H9 (cell line): ENCODE data around the gene MMAA. TPM values are rescaled to one million over a fixed set of nuclear protein-coding genes. Genes with fewer than 3 reads are reported as not detected.

ENCODE experiments used
- DNase-seq: peaks from one replicate; pipeline ENCODE4 v3.0.0-alpha.2; 2017
- H2AFZ ChIP-seq: one replicate; pipeline ENCODE4 v1.6.1; 2013; ENCODE audit warnings: mild to moderate bottlenecking, low read length, control low read depth, moderate library complexity
- H2AK5ac ChIP-seq: 2 replicates; pipeline ENCODE4 v1.6.1; 2013; ENCODE audit warnings: low read length, control low read depth, mixed read lengths; ENCODE audit not compliant: insufficient read length
- H2BK120ac ChIP-seq: one replicate; pipeline ENCODE4 v1.6.1; 2013; ENCODE audit warnings: low read depth, mild to moderate bottlenecking, low read length, control low read depth, inconsistent platforms; ENCODE audit not compliant: poor library complexity, severe bottlenecking
- H2BK12ac ChIP-seq: 2 replicates; pipeline ENCODE4 v1.6.1; 2013; ENCODE audit warnings: low read length, control low read depth, mixed read lengths, low read depth; ENCODE audit not compliant: insufficient read length
- H2BK15ac ChIP-seq: 2 replicates; pipeline ENCODE4 v1.6.1; 2013; ENCODE audit warnings: low read depth, low read length, control low read depth
- H2BK20ac ChIP-seq: one replicate; pipeline ENCODE4 v1.6.1; 2013; ENCODE audit warnings: low read depth, mild to moderate bottlenecking, low read length, control low read depth, inconsistent platforms; ENCODE audit not compliant: poor library complexity, severe bottlenecking
- H2BK5ac ChIP-seq: 2 replicates; pipeline ENCODE4 v1.6.1; 2013; ENCODE audit warnings: low read length, control low read depth, mixed read lengths; ENCODE audit not compliant: insufficient read length
- H3K14ac ChIP-seq: 2 replicates; pipeline ENCODE4 v1.6.1; 2013; ENCODE audit warnings: low read length, control low read depth; ENCODE audit not compliant: insufficient read depth
- H3K18ac ChIP-seq: 2 replicates; pipeline ENCODE4 v1.6.1; 2013; ENCODE audit warnings: low read depth, mild to moderate bottlenecking, mixed read lengths, low read length, control low read depth; ENCODE audit not compliant: insufficient read length
- H3K23ac ChIP-seq: 2 replicates; pipeline ENCODE4 v1.6.1; 2013; ENCODE audit warnings: low read length, control low read depth, mixed read lengths, low read depth; ENCODE audit not compliant: insufficient read length
- H3K23me2 ChIP-seq: 2 replicates; pipeline ENCODE4 v1.6.1; 2013; ENCODE audit warnings: low read depth, mild to moderate bottlenecking, mixed read lengths, low read length, control low read depth; ENCODE audit not compliant: insufficient read length, poor library complexity, severe bottlenecking
- H3K27ac ChIP-seq: 2 replicates; pipeline ENCODE4 v1.5.1; 2013; ENCODE audit warnings: low read length, control low read depth, mixed read lengths, low read depth; ENCODE audit not compliant: insufficient read length
- H3K27me3 ChIP-seq: 2 replicates; pipeline ENCODE4 v1.6.1; 2013; ENCODE audit warnings: low read length, control low read depth, inconsistent platforms; ENCODE audit not compliant: insufficient read depth
- H3K4ac ChIP-seq: 2 replicates; pipeline ENCODE4 v1.6.1; 2013; ENCODE audit warnings: low read depth, mild to moderate bottlenecking, control low read depth, inconsistent platforms, low read length, moderate library complexity
- H3K4me1 ChIP-seq: 2 replicates; pipeline ENCODE4 v1.6.1; 2013; ENCODE audit warnings: low read length, control low read depth, inconsistent platforms; ENCODE audit not compliant: insufficient read depth
- H3K4me2 ChIP-seq: 2 replicates; pipeline ENCODE4 v1.6.1; 2013; ENCODE audit warnings: low read length, control low read depth, mixed read lengths; ENCODE audit not compliant: insufficient read length, insufficient read depth
- H3K56ac ChIP-seq: 2 replicates; pipeline ENCODE4 v1.6.1; 2013; ENCODE audit warnings: low read depth, mild to moderate bottlenecking, mixed read lengths, low read length, control low read depth; ENCODE audit not compliant: insufficient read length
- H3K79me1 ChIP-seq: 2 replicates; pipeline ENCODE4 v1.6.1; 2013; ENCODE audit warnings: low read depth, mild to moderate bottlenecking, moderate library complexity, low read length, control low read depth, inconsistent platforms; ENCODE audit not compliant: insufficient read depth, poor library complexity, severe bottlenecking
- H3K79me2 ChIP-seq: 2 replicates; pipeline ENCODE4 v1.6.1; 2013; ENCODE audit warnings: low read length, control low read depth, inconsistent platforms; ENCODE audit not compliant: insufficient read depth
- H3K9ac ChIP-seq: 2 replicates; pipeline ENCODE4 v1.6.1; 2013; ENCODE audit warnings: low read length, control low read depth, mixed read lengths; ENCODE audit not compliant: insufficient read length; ENCODE audit errors: extremely low read depth
- H3K9me3 ChIP-seq: one replicate; pipeline ENCODE4 v1.6.1; 2013; ENCODE audit warnings: low read depth, low read length, inconsistent platforms; ENCODE audit not compliant: control insufficient read depth
- H3T11ph ChIP-seq: one replicate; pipeline ENCODE4 v1.6.1; 2013; ENCODE audit warnings: mild to moderate bottlenecking, low read length, control low read depth, inconsistent platforms
- H4K20me1 ChIP-seq: one replicate; pipeline ENCODE4 v1.6.1; 2013; ENCODE audit not compliant: control insufficient read depth, insufficient read length, insufficient read depth
- H4K5ac ChIP-seq: 2 replicates; pipeline ENCODE4 v1.6.1; 2013; ENCODE audit warnings: low read depth, mild to moderate bottlenecking, mixed read lengths, low read length, control low read depth; ENCODE audit not compliant: insufficient read length
- H4K8ac ChIP-seq: replicated peaks from 2 replicates; pipeline ENCODE4 v1.6.1; 2013; ENCODE audit warnings: low read length, control low read depth, mixed read lengths, low read depth; ENCODE audit not compliant: insufficient read length
- H4K91ac ChIP-seq: 2 replicates; pipeline ENCODE4 v1.6.1; 2013; ENCODE audit warnings: low read depth, mild to moderate bottlenecking, moderate library complexity, mixed read lengths, low read length, control low read depth; ENCODE audit not compliant: insufficient read length
- H3K27ac Mint-ChIP-seq, 3 experiments: 2 replicates in 2 of 3; 3 replicates in 1 of 3; pipeline ENCODE4 v1.8.0; 2020 to 2021; ENCODE audit warnings: mixed read lengths in 3 of 3, mild to moderate bottlenecking in 1 of 3, moderate library complexity in 1 of 3
- H3K27me3 Mint-ChIP-seq: 2 replicates; pipeline ENCODE4 v1.8.0; 2021; ENCODE audit warnings: low read depth, mild to moderate bottlenecking, moderate library complexity, mixed read lengths
- H3K36me3 Mint-ChIP-seq, 3 experiments: 2 replicates in 2 of 3; 3 replicates in 1 of 3; pipeline ENCODE4 v1.8.0; 2020 to 2021; ENCODE audit warnings: low read depth in 3 of 3, mixed read lengths in 3 of 3; ENCODE audit not compliant: insufficient read depth in 1 of 3
- H3K4me1 Mint-ChIP-seq, 2 experiments: 2 replicates each; pipeline ENCODE4 v1.8.0; 2020; ENCODE audit warnings: mixed read lengths in 2 of 2
- H3K4me3 Mint-ChIP-seq, 2 experiments: 2 replicates in 1 of 2; 3 replicates in 1 of 2; pipeline ENCODE4 v1.8.0; 2020 to 2021; ENCODE audit warnings: mild to moderate bottlenecking in 2 of 2, mixed read lengths in 2 of 2, moderate library complexity in 1 of 2
- H3K9me3 Mint-ChIP-seq, 2 experiments: 2 replicates in 1 of 2; 3 replicates in 1 of 2; pipeline ENCODE4 v1.8.0; 2020; ENCODE audit warnings: mild to moderate bottlenecking in 2 of 2, mixed read lengths in 2 of 2, moderate library complexity in 1 of 2
- CTCF ChIP-seq: fragments of 200-600 bp; sonication (generic); conservative IDR thresholded peaks from 3 replicates; pipeline ENCODE4 v1.8.0; 2021; ENCODE audit warnings: antibody characterized with exemption, mild to moderate bottlenecking
- WGBS: extraction: QIAGEN DNeasy Blood & Tissue Kit; methylation state at CpG from one replicate; pipeline ENCODE4 v1.1.7; 2013; ENCODE audit warnings: missing lambda C conversion rate, low lambda C conversion rate, mixed read lengths; ENCODE audit not compliant: insufficient read length; ENCODE audit errors: extremely low coverage; 5-methylcytosine and 5-hydroxymethylcytosine counted together
- total RNA-seq: library from RNA; stranded (reverse); gene quantifications from 2 replicates; pipeline ENCODE4 v1.2.1, GENCODE V29; 2021

The MMAA gene
- total RNA-seq, 1 experiment from 2014 or later = 3.0 TPM

- no peak overlapping the region for H4K8ac ChIP-seq
- H2BK5ac ChIP-seq = no peak overlapping the region
- no peak overlapping the region for H3K4ac ChIP-seq
- no peak overlapping the region for H3K9ac ChIP-seq
- H3K27me3 ChIP-seq = no peaks in the 10 kb centered on the region
- no peak for TF ChIP-seq CTCF
- H4K5ac ChIP-seq = no peak overlapping the region
- no peaks in the 10 kb centered on the region for H3K9me3 ChIP-seq
- no peak overlapping the region; a peak in 1 of 5 replicates for H3K4me3 Mint-ChIP-seq
- no peak for DNase-seq
- no peak overlapping the region for H3K23ac ChIP-seq
- H2BK12ac ChIP-seq = no peak overlapping the region
- no peak overlapping the region for H4K91ac ChIP-seq
- H3K4me1 Mint-ChIP-seq = peaks cover 0 to 18% of the 10 kb centered on the region in 2 experiments; a peak in 2 of 4 replicates
- no peak overlapping the region for H3T11ph ChIP-seq
- no peaks in the 10 kb centered on the region for H3K79me1 ChIP-seq
- H2AK5ac ChIP-seq = no peak overlapping the region
- no peak overlapping the region for H2BK20ac ChIP-seq
- H3K79me2 ChIP-seq = no peaks in the 10 kb centered on the region
- H3K27ac ChIP-seq = no peak overlapping the region
- no peak overlapping the region for H3K18ac ChIP-seq
- no CpG with 5 or more reads among the region's 2 CpGs for WGBS
- H2BK120ac ChIP-seq = no peak overlapping the region
- no peak overlapping the region for H2BK15ac ChIP-seq
- no peak overlapping the region for H3K14ac ChIP-seq
- no peak overlapping the region for H3K56ac ChIP-seq
- peaks cover 32 to 42% of the 10 kb centered on the region in 2 experiments for H3K9me3 Mint-ChIP-seq
- no peaks in the 10 kb centered on the region for H3K4me1 ChIP-seq
- no peaks in the 10 kb centered on the region for H3K27me3 Mint-ChIP-seq
- H3K23me2 ChIP-seq = no peaks in the 10 kb centered on the region
- peaks cover 17 to 34% (median 27%) of the 10 kb centered on the region in 3 experiments for H3K36me3 Mint-ChIP-seq
- no peaks in the 10 kb centered on the region for H4K20me1 ChIP-seq
- no peak overlapping the region for H3K4me2 ChIP-seq
- no peak overlapping the region for H3K27ac Mint-ChIP-seq
- H2AFZ ChIP-seq = no peak overlapping the region
Measured at GRCh38 chr4:145694929-145695328, 75.7 kb downstream of the MMAA start.
